GM10266 (cell line): ENCODE data around the gene WNT8B.

Experiments
- DNase-seq: peaks from one replicate; pipeline ENCODE4 v3.0.0; 2012; ENCODE audit errors: extremely low spot score
- CTCF ChIP-seq: IDR thresholded peaks from 2 replicates; pipeline ENCODE4 v1.5.1; 2012; ENCODE audit warnings: mild to moderate bottlenecking, low read depth; ENCODE audit not compliant: control insufficient read depth, insufficient read depth; ENCODE audit errors: missing control alignments

Gene WNT8B

GRCh38 chr10:100482834-100483185 is 20.0 kb downstream of the WNT8B start:
- no peak for TF ChIP-seq CTCF

GRCh38 chr10:100483876-100484666 is 21.3 kb downstream of the WNT8B start:
- no peak for DNase-seq
- TF ChIP-seq CTCF, result no peak

More at GRCh38 chr10:100482834-100483185, 20.0 kb downstream of the WNT8B start:
- DNase-seq, result no peak

- no peak for TF ChIP-seq CTCF
- no peak for DNase-seq
These were observed 22.6 kb downstream of the WNT8B start for GRCh38 chr10:100485366-100485765.

GRCh38 chr10:100485801-100486495 is 23.1 kb downstream of the WNT8B start:
- no peak for TF ChIP-seq CTCF
- DNase-seq, result no peak

GRCh38 chr10:100487529-100487928 is 24.7 kb downstream of the WNT8B start:
- TF ChIP-seq CTCF, result no peak
- no peak for DNase-seq

- no peak for DNase-seq
- no peak for TF ChIP-seq CTCF
These were observed 26.6 kb downstream of the WNT8B start for GRCh38 chr10:100489396-100489795.

GRCh38 chr10:100490531-100490930 is 27.7 kb downstream of the WNT8B start:
- no peak for DNase-seq
- no peak for TF ChIP-seq CTCF
